Fibroblast of upper back skin (primary cell): ENCODE measurements around the gene PPM1L.

ENCODE experiments used
- DNase-seq: peaks from one replicate; pipeline ENCODE4 v3.0.0-alpha.2; 2013

PPM1L gene

GRCh38 chr3:160765211-160765610, 9.2 kb downstream of the PPM1L start:
- DNase-seq = no peak

- no peak for DNase-seq
These were observed 12.0 kb downstream of the PPM1L start for GRCh38 chr3:160768031-160768430.

GRCh38 chr3:160768918-160769317, 12.9 kb downstream of the PPM1L start:
- no peak for DNase-seq

GRCh38 chr3:160771811-160772459, 15.9 kb downstream of the PPM1L start:
- DNase-seq = no peak

GRCh38 chr3:160773722-160774121, 17.7 kb downstream of the PPM1L start:
- DNase-seq = no peak

GRCh38 chr3:160774172-160774571, 18.1 kb downstream of the PPM1L start:
- DNase-seq = no peak

- DNase-seq = no peak
These were observed 22.4 kb downstream of the PPM1L start for GRCh38 chr3:160778480-160778879.

GRCh38 chr3:160779040-160779439, 23.0 kb downstream of the PPM1L start:
- DNase-seq = no peak

GRCh38 chr3:160780245-160780644, 24.2 kb downstream of the PPM1L start:
- DNase-seq = no peak

GRCh38 chr3:160781402-160781801, 25.4 kb downstream of the PPM1L start:
- no peak for DNase-seq

GRCh38 chr3:160781863-160782262, 25.8 kb downstream of the PPM1L start:
- DNase-seq = no peak

- no peak for DNase-seq
These were observed 28.8 kb downstream of the PPM1L start for GRCh38 chr3:160784853-160785252.

- no peak for DNase-seq
These were observed 34.7 kb downstream of the PPM1L start for GRCh38 chr3:160790726-160791125.

- DNase-seq = no peak
These were observed 36.5 kb downstream of the PPM1L start for GRCh38 chr3:160792540-160792939.

- no peak for DNase-seq
These were observed 37.8 kb downstream of the PPM1L start for GRCh38 chr3:160793722-160794252.

GRCh38 chr3:160796089-160796812, 40.2 kb downstream of the PPM1L start:
- DNase-seq = no peak

GRCh38 chr3:160796813-160797164, 40.8 kb downstream of the PPM1L start:
- DNase-seq = no peak

- DNase-seq = no peak
These were observed 41.3 kb downstream of the PPM1L start for GRCh38 chr3:160797356-160797755.

- no peak for DNase-seq
These were observed 45.5 kb downstream of the PPM1L start for GRCh38 chr3:160801386-160802118.

GRCh38 chr3:160804762-160805161, 48.7 kb downstream of the PPM1L start:
- DNase-seq = peak; percentile 10

- DNase-seq = no peak
These were observed 50.1 kb downstream of the PPM1L start for GRCh38 chr3:160806094-160806493.

GRCh38 chr3:160806686-160807085, 50.7 kb downstream of the PPM1L start:
- DNase-seq = no peak

- no peak for DNase-seq
These were observed 52.8 kb downstream of the PPM1L start for GRCh38 chr3:160808838-160809237.

- DNase-seq = no peak
These were observed 53.4 kb downstream of the PPM1L start for GRCh38 chr3:160809453-160809852.
